HG02763 (cell line): ENCODE measurements around the gene ERMAP.
A peak's percentile ranks its signal among the peaks of the same experiment; 100 is the strongest.

ENCODE experiments used
- ATAC-seq: cut with Tn5 transposase; IDR thresholded peaks from one replicate; pipeline ENCODE4 v1.9.1; 2021; ENCODE audit warnings: mild to moderate bottlenecking, moderate library complexity; ENCODE audit not compliant: unreplicated experiment

The ERMAP gene, protein sequence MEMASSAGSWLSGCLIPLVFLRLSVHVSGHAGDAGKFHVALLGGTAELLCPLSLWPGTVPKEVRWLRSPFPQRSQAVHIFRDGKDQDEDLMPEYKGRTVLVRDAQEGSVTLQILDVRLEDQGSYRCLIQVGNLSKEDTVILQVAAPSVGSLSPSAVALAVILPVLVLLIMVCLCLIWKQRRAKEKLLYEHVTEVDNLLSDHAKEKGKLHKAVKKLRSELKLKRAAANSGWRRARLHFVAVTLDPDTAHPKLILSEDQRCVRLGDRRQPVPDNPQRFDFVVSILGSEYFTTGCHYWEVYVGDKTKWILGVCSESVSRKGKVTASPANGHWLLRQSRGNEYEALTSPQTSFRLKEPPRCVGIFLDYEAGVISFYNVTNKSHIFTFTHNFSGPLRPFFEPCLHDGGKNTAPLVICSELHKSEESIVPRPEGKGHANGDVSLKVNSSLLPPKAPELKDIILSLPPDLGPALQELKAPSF

DNA sequence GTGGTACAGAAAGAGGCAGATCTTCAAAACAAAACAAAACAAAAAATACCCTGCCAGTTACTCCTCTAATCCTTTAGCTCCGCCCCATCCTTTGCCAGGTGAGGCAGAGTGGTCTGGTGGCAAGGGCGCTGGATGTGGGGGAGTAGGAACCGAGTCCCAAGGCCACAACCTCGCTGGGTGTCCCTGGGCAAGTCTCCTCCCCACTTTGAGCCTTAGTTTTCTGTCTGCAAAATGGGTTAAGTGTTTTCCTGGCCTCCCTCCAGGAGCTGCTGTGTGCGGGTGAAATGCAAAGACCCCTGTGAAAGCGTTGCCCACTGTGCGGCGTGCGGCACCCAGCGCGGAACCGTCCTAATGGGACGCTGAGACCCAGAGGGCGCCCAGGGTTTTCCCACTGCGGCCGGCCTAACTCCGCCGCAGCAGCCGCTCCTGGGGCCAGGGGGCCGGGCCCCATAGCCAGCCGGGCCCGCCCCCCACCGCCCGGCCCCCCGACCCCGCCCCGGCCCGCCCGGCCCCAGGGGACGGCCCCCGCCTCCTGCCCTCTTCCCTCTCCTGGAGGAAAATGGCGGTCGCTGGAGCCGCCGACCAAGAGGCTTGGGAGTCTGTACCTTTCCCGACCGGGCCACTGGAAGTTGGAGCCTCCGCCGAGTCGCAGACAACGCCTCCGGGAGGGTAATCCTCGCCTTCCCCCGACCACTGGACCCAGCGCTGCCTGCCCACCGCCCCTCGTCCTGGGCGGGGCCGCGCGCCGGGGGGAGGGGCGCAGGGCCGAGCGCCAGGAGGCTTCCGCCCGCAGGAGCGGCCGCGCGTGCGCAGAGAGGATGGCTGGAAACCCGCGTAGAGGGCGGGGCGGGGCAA lies at the start of gene ERMAP, which contains the start of gene SVBP:
Gene ERMAP, plus strand, starts transcription at position 538 of the 855 bp plus-strand sequence. CDS start 13,327 bp downstream, outside the sequence.
Gene SVBP, minus strand, starts transcription at position 813 of the 855 bp plus-strand sequence. CDS start 853 bp downstream, outside the sequence.
- peak; percentile 81 for ATAC-seq

- no peak for ATAC-seq
Measured at GRCh38 chr1:42767510-42768000, 49.4 kb upstream of the ERMAP start.

GRCh38 chr1:42768172-42768571 lies 48.8 kb upstream of the ERMAP start:
- no peak for ATAC-seq

- no peak for ATAC-seq
Measured at GRCh38 chr1:42769811-42770210, 47.1 kb upstream of the ERMAP start.

- ATAC-seq: no peak
Measured at GRCh38 chr1:42773420-42773819, 43.5 kb upstream of the ERMAP start.

DNA sequence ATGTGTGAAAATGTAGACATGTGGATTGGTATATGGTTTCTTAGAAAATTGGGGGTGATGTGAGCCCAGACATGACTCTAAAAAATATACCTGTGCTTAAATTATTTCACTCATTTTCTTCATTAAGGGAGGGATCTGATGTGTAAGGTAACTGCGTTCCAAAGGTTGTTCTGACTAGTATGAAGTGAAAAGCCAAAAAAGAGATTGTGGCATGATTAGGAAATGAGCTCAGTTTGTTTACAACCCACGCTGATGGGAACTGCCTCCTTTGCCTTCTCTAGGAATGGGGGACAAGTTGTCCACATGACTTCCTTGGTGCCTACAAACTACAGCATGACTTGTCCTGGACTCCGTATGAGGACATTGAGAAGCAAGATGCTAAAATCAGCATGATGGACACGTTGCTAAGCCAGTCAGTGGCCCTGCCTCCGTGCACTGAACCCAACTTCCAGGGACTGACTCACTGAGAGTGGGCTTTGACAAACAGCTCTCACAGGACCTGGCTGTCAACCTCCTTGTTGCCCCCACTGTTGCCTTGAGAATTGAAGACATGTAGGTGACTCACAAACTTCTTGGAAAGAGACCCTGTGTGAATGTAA lies 41.9 kb upstream of the ERMAP start:
- ATAC-seq: no peak

DNA sequence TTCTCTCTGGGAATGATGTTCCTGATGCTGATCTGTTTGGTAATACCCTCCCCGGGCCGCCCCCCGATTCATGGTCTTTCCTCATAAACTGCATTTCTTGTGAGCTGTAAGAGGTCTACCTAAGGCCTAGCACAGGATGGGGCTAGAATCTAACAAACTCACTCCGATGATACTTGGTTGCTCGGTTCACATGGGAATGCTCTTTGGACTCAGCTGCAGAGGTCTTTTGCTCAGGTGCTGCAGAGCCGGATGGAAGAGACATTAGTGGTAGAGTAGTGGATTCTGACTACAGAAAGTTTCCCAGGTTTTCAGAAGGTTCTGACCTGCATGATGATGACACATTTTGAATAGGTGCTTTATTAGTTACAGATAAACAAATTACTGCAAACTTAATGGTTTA lies 40.4 kb upstream of the ERMAP start:
- ATAC-seq: no peak

DNA sequence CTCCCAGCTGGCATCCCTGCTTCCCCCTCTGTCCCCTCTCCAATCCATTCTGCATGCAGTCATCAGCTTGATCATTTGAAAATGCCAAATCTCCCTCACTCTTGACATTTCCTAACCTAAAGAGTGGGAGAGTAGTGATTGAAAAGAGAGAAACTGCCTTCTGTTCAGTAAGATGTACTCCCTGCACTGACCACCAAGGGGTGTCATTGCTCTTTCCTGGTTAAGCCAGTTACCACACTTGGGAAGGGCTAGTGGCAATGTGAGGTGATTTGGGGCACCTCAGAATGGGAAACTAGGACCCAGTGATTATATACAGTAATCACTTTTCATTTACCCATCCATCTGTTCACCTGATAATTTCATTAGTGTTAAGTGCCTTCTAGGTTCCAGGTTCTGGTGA lies 39.1 kb upstream of the ERMAP start:
- ATAC-seq: no peak

- ATAC-seq: no peak
Measured at GRCh38 chr1:42779725-42780124, 37.2 kb upstream of the ERMAP start.

GRCh38 chr1:42780176-42780575 lies 36.7 kb upstream of the ERMAP start:
- no peak for ATAC-seq

GRCh38 chr1:42783092-42783491 lies 33.8 kb upstream of the ERMAP start:
- no peak for ATAC-seq

DNA sequence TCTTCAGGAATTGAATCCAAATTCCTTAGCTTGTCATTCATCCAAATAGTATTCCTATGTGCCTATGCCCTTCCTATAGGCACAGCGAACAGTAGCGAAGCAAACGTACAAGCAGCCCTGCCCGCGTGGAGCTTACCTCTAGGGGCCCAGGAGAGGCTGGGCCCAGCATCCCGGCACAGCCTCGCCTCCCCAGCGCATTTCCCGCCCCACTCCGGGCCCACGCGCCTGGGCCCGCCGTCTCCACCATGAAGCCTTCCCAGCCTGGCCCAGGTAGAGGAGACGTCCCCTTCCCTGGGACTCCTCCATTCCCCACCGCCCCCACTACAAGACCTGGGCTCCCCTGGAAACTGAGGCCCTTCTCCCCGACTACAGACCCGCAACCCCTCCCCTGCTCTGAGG lies 32.4 kb upstream of the ERMAP start:
- no peak for ATAC-seq

GRCh38 chr1:42784946-42785693 lies 31.8 kb upstream of the ERMAP start, which contains the start of gene TMEM269:
TMEM269 (plus strand) TSS chr1:42784991; CDS start chr1:42789894, 4,903 bp downstream.
- ATAC-seq: no peak

GRCh38 chr1:42786097-42786496 lies 30.8 kb upstream of the ERMAP start:
- ATAC-seq: no peak

GRCh38 chr1:42788021-42788420 lies 28.9 kb upstream of the ERMAP start:
- no peak for ATAC-seq

- no peak for ATAC-seq
Measured at GRCh38 chr1:42793824-42794223, 23.1 kb upstream of the ERMAP start.

DNA sequence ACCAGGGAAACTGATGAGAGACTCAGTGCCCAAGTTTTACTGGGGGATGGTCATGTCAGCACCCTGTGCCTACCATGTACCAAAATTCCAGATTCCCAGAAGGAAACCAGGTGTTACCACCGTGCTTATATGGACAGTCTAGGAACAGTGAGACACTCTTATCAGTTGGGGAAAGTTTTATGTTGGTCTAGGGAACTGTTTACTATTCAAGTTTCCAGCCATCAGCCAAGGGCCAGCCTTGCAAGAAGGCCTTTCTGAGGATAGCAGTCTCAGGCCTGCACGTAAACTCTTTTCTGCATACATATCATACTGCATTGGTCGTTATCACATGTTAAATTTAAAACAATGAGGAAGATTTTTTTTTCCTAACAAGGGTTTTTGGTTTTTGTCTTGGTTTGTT lies 19.5 kb upstream of the ERMAP start:
- no peak for ATAC-seq

GRCh38 chr1:42797979-42798378 lies 18.9 kb upstream of the ERMAP start:
- ATAC-seq: no peak

DNA sequence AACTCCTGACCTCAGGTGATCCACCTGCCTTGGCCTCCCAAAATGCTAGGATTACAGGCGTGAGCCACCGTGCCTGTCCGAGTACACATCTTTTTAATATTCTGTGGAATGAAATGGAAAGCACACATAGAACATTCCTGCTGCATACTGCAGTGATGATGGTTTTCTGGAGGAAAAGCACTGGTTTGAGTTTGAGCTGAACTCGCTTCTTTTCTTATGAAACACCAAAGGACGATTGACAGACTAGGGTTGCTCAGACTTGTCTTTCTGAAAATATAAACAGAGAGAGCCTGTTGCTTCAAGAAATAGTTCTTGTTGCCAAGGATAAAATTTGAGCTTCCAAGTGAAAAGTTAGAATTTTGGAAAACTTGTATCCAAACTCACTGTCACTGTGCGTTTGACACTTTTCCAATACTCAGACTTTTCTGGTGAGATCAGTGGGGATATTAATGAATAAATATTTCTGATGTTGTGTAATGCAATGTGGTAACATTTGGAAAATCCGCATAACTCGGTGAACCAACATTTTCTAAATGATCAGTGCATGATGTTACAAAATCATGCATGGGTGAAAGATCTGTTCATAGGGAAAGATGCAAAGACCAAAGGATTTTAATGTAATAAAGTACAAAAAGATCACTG lies 15.0 kb upstream of the ERMAP start:
- ATAC-seq: no peak

- ATAC-seq: no peak
Measured at GRCh38 chr1:42806171-42806570, 10.8 kb upstream of the ERMAP start.
